HG03159 (cell line): ENCODE results near the gene NBPF1.
"Not testable (repeated sequence)": the region's sequence is repeated elsewhere in the genome, so short reads cannot be mapped to it uniquely, and the experiment has no call there.

ENCODE experiments used
- ATAC-seq: cut with Tn5 transposase; IDR thresholded peaks from one replicate; pipeline ENCODE4 v1.9.1; 2021; ENCODE audit warnings: mild to moderate bottlenecking, moderate library complexity; ENCODE audit not compliant: unreplicated experiment

The NBPF1 gene

DNA sequence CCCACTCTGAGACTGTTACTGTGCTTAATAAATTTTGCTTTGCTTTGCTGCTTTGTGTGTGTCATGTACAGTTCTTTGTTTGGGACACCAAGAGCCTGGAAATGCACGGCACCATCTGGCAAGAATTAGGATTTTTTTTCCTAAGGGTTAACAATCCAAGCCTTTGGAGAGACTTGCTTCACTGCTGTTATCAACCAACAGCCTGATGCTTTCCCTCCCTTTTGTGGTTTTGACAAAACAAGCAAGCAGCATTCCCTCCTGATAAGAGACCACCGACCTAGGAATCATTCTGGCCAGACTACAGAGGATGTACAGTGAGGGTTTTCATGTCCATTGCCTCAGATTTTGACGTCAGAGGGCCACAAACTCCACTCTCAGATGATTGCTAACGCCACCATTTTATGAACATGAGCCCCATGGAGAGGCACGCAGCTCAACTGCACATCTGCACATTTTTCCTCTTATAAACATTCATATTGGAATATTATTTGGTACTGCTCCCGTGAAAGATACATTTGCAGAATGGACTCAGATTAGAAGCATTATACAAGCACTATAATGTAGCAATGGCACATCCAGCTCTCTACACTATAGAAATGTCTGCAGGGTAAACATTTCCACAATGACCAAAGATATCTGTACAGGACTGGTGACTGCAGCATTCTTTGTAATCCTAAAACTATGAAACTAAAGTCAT, 94.0 kb downstream of the NBPF1 start:
- not testable (repeated sequence) for ATAC-seq

GRCh38 chr1:16518913-16519254, 94.5 kb downstream of the NBPF1 start:
- ATAC-seq = not testable (repeated sequence)

- ATAC-seq = not testable (repeated sequence)
These were observed 96.5 kb downstream of the NBPF1 start for GRCh38 chr1:16516694-16517410.

DNA sequence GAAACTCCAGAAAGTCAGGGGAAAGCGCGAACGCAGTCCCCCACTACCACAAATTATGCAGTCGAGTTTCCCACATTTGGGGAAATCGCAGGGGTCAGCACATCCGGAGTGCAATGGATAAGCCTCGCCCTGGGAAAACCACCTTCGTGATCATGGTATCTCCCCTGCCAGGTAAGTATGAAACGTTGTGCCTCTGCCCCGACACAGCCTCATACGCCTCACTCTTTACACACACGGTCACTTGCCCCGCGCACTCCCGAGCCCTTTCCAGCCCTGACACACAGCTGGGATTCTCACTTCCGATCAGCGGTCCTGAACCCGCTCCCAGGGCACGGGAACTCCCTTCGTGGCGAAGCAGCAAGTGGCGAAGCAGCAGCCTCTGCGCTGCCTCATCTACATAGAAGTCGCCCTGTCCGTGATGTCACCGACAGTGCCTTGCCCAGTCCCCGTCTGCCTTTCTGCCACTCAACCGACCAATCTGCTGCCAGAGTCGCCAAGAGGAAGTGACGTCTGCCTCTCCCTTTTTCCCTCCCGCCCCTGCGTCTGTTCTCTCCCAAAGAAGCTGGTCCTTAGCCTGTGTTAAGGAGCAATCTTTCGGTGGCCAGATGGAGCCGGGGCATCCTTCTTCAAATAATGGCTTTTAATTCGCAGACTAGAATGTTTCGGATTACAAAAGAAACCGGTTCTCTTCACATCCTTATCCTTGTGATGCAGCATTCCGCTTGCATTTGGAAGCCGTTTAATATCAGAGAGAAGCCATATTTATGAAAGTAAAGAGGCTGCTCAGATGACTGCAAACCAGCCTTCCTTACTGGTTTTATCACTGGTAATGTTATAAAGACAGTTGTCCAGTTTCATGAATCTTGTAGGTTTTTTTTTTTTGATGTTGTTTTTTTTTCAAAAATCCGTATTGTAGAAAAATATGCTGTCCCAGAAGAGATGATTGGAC, 99.0 kb downstream of the NBPF1 start, which contains the start of gene RNU1-1:
Gene RNU1-1, minus strand, starts transcription at position 179 of the 949 bp plus-strand sequence.
- ATAC-seq = not testable (repeated sequence)

GRCh38 chr1:16513412-16514106, 99.8 kb downstream of the NBPF1 start:
- peak; percentile 58 for ATAC-seq

GRCh38 chr1:16512624-16513411, 100.5 kb downstream of the NBPF1 start:
- ATAC-seq = not testable (repeated sequence)
